Type B pancreatic cell (in vitro differentiated cells): ENCODE data around the gene AFDN. TPM values are rescaled to one million over a fixed set of nuclear protein-coding genes. Genes with fewer than 3 reads are reported as not detected.

Experiments
- DNase-seq: peaks from one replicate; pipeline ENCODE4 v3.0.0; 2021; ENCODE audit warnings: mixed read lengths; ENCODE audit not compliant: unreplicated experiment; ENCODE audit errors: extremely low spot score
- H3K27ac Mint-ChIP-seq: 2 replicates; pipeline ENCODE4 v1.8.0; 2021; ENCODE audit warnings: mild to moderate bottlenecking, mixed read lengths
- H3K27me3 Mint-ChIP-seq: 2 replicates; pipeline ENCODE4 v1.8.0; 2021; ENCODE audit warnings: mixed read lengths
- H3K36me3 Mint-ChIP-seq: 2 replicates; pipeline ENCODE4 v1.8.0; 2021; ENCODE audit warnings: mixed read lengths
- H3K4me1 Mint-ChIP-seq: one replicate; pipeline ENCODE4 v1.8.0; 2021; ENCODE audit warnings: mixed read lengths; ENCODE audit not compliant: unreplicated experiment
- H3K4me3 Mint-ChIP-seq: 2 replicates; pipeline ENCODE4 v1.8.0; 2021; ENCODE audit warnings: mild to moderate bottlenecking, mixed read lengths
- H3K9me3 Mint-ChIP-seq: 2 replicates; pipeline ENCODE4 v1.8.0; 2021; ENCODE audit warnings: mixed read lengths
- CTCF ChIP-seq: fragments of 200-600 bp; sonication (generic); conservative IDR thresholded peaks from 2 replicates; pipeline ENCODE4 v1.5.0; 2021; ENCODE audit warnings: antibody characterized with exemption, mild to moderate bottlenecking
- total RNA-seq: library from RNA; stranded (reverse); gene quantifications from 2 replicates; pipeline ENCODE4 v1.2.1, GENCODE V29; 2021; ENCODE audit warnings: low replicate concordance

The AFDN gene
- total RNA-seq, 1 donor from 2014 or later = 154 TPM

- Mint-ChIP-seq H3K27ac (no peak overlapping the region), H3K27me3 (peaks cover 12% of the 10 kb centered on the region)
- TF ChIP-seq CTCF = no peak
Measured at GRCh38 chr6:167794161-167795157, 32.3 kb upstream of the AFDN start.

GRCh38 chr6:167795321-167795811 is 31.3 kb upstream of the AFDN start:
- Mint-ChIP-seq H3K9me3 (no peaks in the 10 kb centered on the region), H3K36me3 (peaks cover 4% of the 10 kb centered on the region), H3K4me1 (peaks cover 15% of the 10 kb centered on the region), H3K27ac (no peak overlapping the region), H3K4me3 (no peak overlapping the region), H3K27me3 (peaks cover 12% of the 10 kb centered on the region)
- TF ChIP-seq CTCF = no peak
- peak; percentile 54 for DNase-seq

More at GRCh38 chr6:167794161-167795157, 32.3 kb upstream of the AFDN start:
- no peak overlapping the region for H3K4me3 Mint-ChIP-seq
- peaks cover 10% of the 10 kb centered on the region for H3K4me1 Mint-ChIP-seq
- no peaks in the 10 kb centered on the region for H3K9me3 Mint-ChIP-seq
- DNase-seq = peak; percentile 45
- peaks cover 4% of the 10 kb centered on the region for H3K36me3 Mint-ChIP-seq

- H3K27me3 Mint-ChIP-seq = peaks cover 12% of the 10 kb centered on the region
- H3K36me3 Mint-ChIP-seq = peaks cover 4% of the 10 kb centered on the region
- no peaks in the 10 kb centered on the region for H3K9me3 Mint-ChIP-seq
- peaks cover 15% of the 10 kb centered on the region for H3K4me1 Mint-ChIP-seq
- no peak for TF ChIP-seq CTCF
- DNase-seq = no peak
- H3K4me3 Mint-ChIP-seq = no peak overlapping the region
- H3K27ac Mint-ChIP-seq = no peak overlapping the region
Measured at GRCh38 chr6:167795874-167796191, 30.9 kb upstream of the AFDN start.

- peaks cover 4% of the 10 kb centered on the region for H3K36me3 Mint-ChIP-seq
Measured at GRCh38 chr6:167796192-167796981, 30.3 kb upstream of the AFDN start.

More at GRCh38 chr6:167796192-167796981, 30.3 kb upstream of the AFDN start:
- Mint-ChIP-seq H3K9me3 (no peaks in the 10 kb centered on the region), H3K4me1 (peaks cover 15% of the 10 kb centered on the region), H3K27ac (no peak overlapping the region), H3K27me3 (peaks cover 12% of the 10 kb centered on the region), H3K4me3 (no peak overlapping the region)
- peak; percentile 65 for DNase-seq
- no peak for TF ChIP-seq CTCF
